Astrocyte (in vitro differentiated cells and primary cell): Measurements from ENCODE around the gene LRRN1. TPM values are rescaled to one million over a fixed set of nuclear protein-coding genes. Genes with fewer than 3 reads are reported as not detected.
A peak's percentile ranks its signal among the peaks of the same experiment; 100 is the strongest.

Experiments used
- DNase-seq: peaks from one replicate; pipeline ENCODE4 v3.0.0-alpha.2; 2010; ENCODE audit warnings: low read depth
- FAIRE-seq: peaks from 2 replicates; lab custom pipeline; 2011; peaks lifted over from hg19 to GRCh38; lab: Jason Lieb, UNC
- H2AFZ ChIP-seq: 2 replicates; pipeline ENCODE4 v1.6.0; 2012; ENCODE audit warnings: low read depth, low read length, inconsistent platforms
- H3K27ac ChIP-seq: 2 replicates; pipeline ENCODE4 v1.5.1; 2011; ENCODE audit warnings: low read depth, low read length, inconsistent platforms
- H3K27me3 ChIP-seq: 2 replicates; pipeline ENCODE4 v1.6.0; 2011; ENCODE audit warnings: low read length, inconsistent platforms; ENCODE audit not compliant: insufficient read depth
- H3K36me3 ChIP-seq: 2 replicates; pipeline ENCODE4 v1.5.1; 2011; ENCODE audit warnings: low read length, inconsistent platforms; ENCODE audit not compliant: insufficient read depth
- H3K4me1 ChIP-seq: 2 replicates; pipeline ENCODE4 v1.5.1; 2011; ENCODE audit warnings: low read length, inconsistent platforms; ENCODE audit not compliant: insufficient read depth
- H3K4me2 ChIP-seq: 2 replicates; pipeline ENCODE4 v1.6.0; 2012; ENCODE audit warnings: low read length, inconsistent platforms
- H3K4me3 ChIP-seq: 2 replicates; pipeline ENCODE4 v1.5.1; 2011; ENCODE audit warnings: low read depth, mild to moderate bottlenecking, low read length, inconsistent platforms; ENCODE audit not compliant: insufficient read depth
- H3K79me2 ChIP-seq: 2 replicates; pipeline ENCODE4 v1.6.0; 2012; ENCODE audit warnings: mild to moderate bottlenecking, low read length, inconsistent platforms; ENCODE audit not compliant: insufficient read depth
- H3K9ac ChIP-seq: 2 replicates; pipeline ENCODE4 v1.6.0; 2012; ENCODE audit warnings: mild to moderate bottlenecking, low read length, inconsistent platforms
- H3K9me3 ChIP-seq: 2 replicates; pipeline ENCODE4 v1.5.1; 2012; ENCODE audit warnings: low read depth, mild to moderate bottlenecking, low read length, inconsistent platforms; ENCODE audit not compliant: insufficient read depth
- H4K20me1 ChIP-seq: 2 replicates; pipeline ENCODE4 v1.6.0; 2012; ENCODE audit warnings: low read length, inconsistent platforms; ENCODE audit not compliant: insufficient read depth
- H3K27ac Mint-ChIP-seq: one replicate; pipeline ENCODE4 v1.8.0; 2021; ENCODE audit warnings: mild to moderate bottlenecking, mixed read lengths; ENCODE audit not compliant: unreplicated experiment
- H3K27me3 Mint-ChIP-seq: one replicate; pipeline ENCODE4 v1.8.0; 2021; ENCODE audit warnings: low read depth, mixed read lengths; ENCODE audit not compliant: unreplicated experiment
- H3K36me3 Mint-ChIP-seq: one replicate; pipeline ENCODE4 v1.8.0; 2021; ENCODE audit warnings: low read depth, mixed read lengths; ENCODE audit not compliant: unreplicated experiment
- H3K4me1 Mint-ChIP-seq: one replicate; pipeline ENCODE4 v1.8.0; 2021; ENCODE audit warnings: low read depth, mixed read lengths; ENCODE audit not compliant: unreplicated experiment
- H3K4me3 Mint-ChIP-seq: one replicate; pipeline ENCODE4 v1.8.0; 2021; ENCODE audit warnings: mild to moderate bottlenecking, moderate library complexity, mixed read lengths; ENCODE audit not compliant: unreplicated experiment
- H3K9me3 Mint-ChIP-seq: one replicate; pipeline ENCODE4 v1.8.0; 2021; ENCODE audit warnings: mild to moderate bottlenecking, mixed read lengths; ENCODE audit not compliant: unreplicated experiment
- EZH2 ChIP-seq: IDR thresholded peaks from 2 replicates; pipeline ENCODE4 v1.6.1; 2012; ENCODE audit warnings: mild to moderate bottlenecking, low read length, inconsistent platforms; ENCODE audit not compliant: insufficient read depth
- total RNA-seq: library from RNA; stranded (reverse); gene quantifications from 2 replicates; pipeline ENCODE4 v1.2.1, GENCODE V29; 2021
- TF ChIP-seq, protein P1 (sequence below): IDR thresholded peaks from 2 replicates; pipeline ENCODE4 v1.5.1; 2011; ENCODE audit warnings: low read depth, mild to moderate bottlenecking, inconsistent platforms, low read length, moderate library complexity; ENCODE audit not compliant: insufficient read depth

LRRN1 gene
- total RNA-seq, 1 donor from 2014 or later = 35.6 TPM

DNA sequence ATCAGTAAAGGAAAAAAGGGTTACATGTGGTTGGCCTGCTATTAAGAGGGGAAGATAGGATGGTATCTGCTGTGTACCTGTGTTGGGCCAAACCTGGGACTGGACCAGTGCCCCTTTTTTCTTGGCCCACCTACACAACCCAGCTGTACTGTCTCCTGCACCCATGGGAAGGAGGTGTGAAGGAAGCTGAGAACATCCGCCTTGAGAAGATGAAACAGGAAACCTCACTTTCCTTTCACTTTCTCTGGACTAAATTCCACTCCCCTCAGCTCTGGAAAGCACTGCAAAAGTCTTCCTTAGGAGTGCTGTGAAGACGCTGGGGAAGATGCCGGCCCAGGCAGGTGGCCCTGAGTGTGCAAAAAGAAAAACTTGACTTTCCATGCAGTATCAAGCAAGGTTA, 37.6 kb downstream of the LRRN1 start:
- Mint-ChIP-seq H3K36me3 (peaks cover 9% of the 10 kb centered on the region), H3K27me3 (no peaks in the 10 kb centered on the region), H3K4me3 (no peak overlapping the region), H3K4me1 (peaks cover 1% of the 10 kb centered on the region), H3K27ac (no peak overlapping the region), H3K9me3 (peaks cover 10% of the 10 kb centered on the region)
- TF ChIP-seq EZH2 = no peak
- no peaks in the 10 kb centered on the region for H3K36me3 ChIP-seq
- no peaks in the 10 kb centered on the region for H3K4me1 ChIP-seq
- FAIRE-seq (no peak), DNase-seq (no peak)
- H3K9ac ChIP-seq = no peak overlapping the region
- no peak overlapping the region for H3K4me3 ChIP-seq
- no peak overlapping the region for H3K27ac ChIP-seq
- no peaks in the 10 kb centered on the region for H3K27me3 ChIP-seq
- no peak overlapping the region for H3K4me2 ChIP-seq
- no peak overlapping the region for H2AFZ ChIP-seq
- H3K79me2 ChIP-seq = no peaks in the 10 kb centered on the region
- H3K9me3 ChIP-seq = no peaks in the 10 kb centered on the region
- H4K20me1 ChIP-seq = no peaks in the 10 kb centered on the region

DNA sequence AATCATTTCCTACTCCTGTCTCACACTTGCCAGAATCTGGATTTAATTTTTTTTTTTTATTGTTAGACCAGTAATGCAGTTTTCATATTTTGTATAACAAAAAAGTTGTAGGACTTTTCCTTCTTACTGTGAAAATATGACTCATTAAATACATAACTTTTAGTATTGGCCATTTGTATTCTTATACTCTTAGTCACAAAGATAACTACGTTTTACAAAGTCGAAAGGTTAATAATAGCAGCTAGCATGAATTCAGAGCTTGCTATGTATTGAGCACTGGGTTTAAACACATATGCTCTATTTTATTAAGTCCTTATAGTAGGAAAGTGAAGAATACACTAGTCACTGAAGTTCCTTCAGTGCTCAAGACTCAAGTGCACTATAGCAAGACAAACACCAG, 43.1 kb downstream of the LRRN1 start:
- TF ChIP-seq, protein P1, sequence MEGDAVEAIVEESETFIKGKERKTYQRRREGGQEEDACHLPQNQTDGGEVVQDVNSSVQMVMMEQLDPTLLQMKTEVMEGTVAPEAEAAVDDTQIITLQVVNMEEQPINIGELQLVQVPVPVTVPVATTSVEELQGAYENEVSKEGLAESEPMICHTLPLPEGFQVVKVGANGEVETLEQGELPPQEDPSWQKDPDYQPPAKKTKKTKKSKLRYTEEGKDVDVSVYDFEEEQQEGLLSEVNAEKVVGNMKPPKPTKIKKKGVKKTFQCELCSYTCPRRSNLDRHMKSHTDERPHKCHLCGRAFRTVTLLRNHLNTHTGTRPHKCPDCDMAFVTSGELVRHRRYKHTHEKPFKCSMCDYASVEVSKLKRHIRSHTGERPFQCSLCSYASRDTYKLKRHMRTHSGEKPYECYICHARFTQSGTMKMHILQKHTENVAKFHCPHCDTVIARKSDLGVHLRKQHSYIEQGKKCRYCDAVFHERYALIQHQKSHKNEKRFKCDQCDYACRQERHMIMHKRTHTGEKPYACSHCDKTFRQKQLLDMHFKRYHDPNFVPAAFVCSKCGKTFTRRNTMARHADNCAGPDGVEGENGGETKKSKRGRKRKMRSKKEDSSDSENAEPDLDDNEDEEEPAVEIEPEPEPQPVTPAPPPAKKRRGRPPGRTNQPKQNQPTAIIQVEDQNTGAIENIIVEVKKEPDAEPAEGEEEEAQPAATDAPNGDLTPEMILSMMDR = no peak
- no peak for TF ChIP-seq EZH2
- Histone ChIP-seq H3K9me3 (no peaks in the 10 kb centered on the region), H4K20me1 (no peaks in the 10 kb centered on the region), H3K79me2 (no peaks in the 10 kb centered on the region), H2AFZ (no peak overlapping the region), H3K4me2 (no peak overlapping the region), H3K4me3 (no peak overlapping the region), H3K4me1 (no peaks in the 10 kb centered on the region), H3K27ac (no peak overlapping the region), H3K36me3 (no peaks in the 10 kb centered on the region), H3K9ac (no peak overlapping the region), H3K27me3 (no peaks in the 10 kb centered on the region)
- peak; percentile 14 for DNase-seq
- no peak overlapping the region for H3K4me3 Mint-ChIP-seq
- no peaks in the 10 kb centered on the region for H3K27me3 Mint-ChIP-seq
- H3K27ac Mint-ChIP-seq = no peak overlapping the region
- H3K9me3 Mint-ChIP-seq = no peaks in the 10 kb centered on the region
- FAIRE-seq = no peak
- H3K36me3 Mint-ChIP-seq = no peaks in the 10 kb centered on the region
- no peaks in the 10 kb centered on the region for H3K4me1 Mint-ChIP-seq

DNA sequence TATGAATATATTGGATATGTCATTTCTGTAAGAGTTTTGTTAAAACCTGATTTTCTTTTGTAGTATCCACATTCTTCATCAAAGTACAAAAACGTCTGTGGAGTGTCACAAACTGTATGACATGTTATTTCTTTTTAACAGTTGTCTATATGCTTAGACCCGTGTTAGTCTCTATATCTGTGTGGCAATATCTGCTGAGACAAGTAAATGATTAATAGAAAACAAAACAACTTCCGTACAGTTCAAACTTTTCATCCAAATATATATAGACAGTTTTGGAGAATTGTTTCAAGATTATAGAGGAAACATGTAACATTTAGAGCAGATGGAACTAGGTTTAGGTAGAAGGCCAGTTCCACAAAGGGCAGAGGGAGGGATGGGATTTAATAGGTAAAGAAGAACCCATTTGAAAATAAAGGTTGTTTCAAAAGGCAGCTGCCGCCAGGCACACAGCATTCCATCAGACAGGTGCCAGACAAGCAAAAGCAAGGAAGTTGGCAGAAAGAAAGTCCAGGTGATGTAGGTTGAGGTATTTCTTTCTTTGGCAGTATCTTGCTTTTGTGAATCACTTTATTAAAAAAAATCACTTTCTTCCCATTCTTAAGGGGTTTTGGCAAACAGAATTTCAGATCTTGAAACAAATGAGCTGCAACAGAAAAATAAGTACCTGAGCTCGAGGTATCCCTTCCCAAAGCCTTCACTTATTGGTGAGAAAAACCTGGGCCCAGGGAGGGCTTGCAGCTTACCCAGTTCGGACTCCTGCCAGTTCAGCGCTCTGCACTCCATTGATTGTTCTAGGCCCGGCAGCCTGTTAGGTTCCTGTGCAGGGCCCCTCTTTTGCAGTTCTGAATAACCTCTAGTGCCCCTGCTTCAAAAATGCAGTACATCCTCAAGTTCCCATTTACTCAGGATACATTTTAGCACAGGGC, 49.0 kb downstream of the LRRN1 start:
- Histone ChIP-seq H2AFZ (no peak overlapping the region), H3K4me3 (no peak overlapping the region), H3K4me1 (no peaks in the 10 kb centered on the region), H3K27ac (no peak overlapping the region), H4K20me1 (no peaks in the 10 kb centered on the region), H3K27me3 (no peaks in the 10 kb centered on the region), H3K9ac (no peak overlapping the region), H3K79me2 (no peaks in the 10 kb centered on the region), H3K4me2 (no peak overlapping the region), H3K36me3 (no peaks in the 10 kb centered on the region), H3K9me3 (no peaks in the 10 kb centered on the region)
- Mint-ChIP-seq H3K4me3 (no peak overlapping the region), H3K4me1 (no peaks in the 10 kb centered on the region), H3K36me3 (no peaks in the 10 kb centered on the region), H3K27me3 (no peaks in the 10 kb centered on the region), H3K9me3 (no peaks in the 10 kb centered on the region), H3K27ac (no peak overlapping the region)
- DNase-seq (no peak), FAIRE-seq (no peak)
- TF ChIP-seq, protein P1 = no peak
- no peak for TF ChIP-seq EZH2
